Measurements from ENCODE around the gene VEZT. TPM values are rescaled to one million over a fixed set of nuclear protein-coding genes. Genes with fewer than 3 reads are reported as not detected.

VEZT gene
- polyA plus RNA-seq, 1 of the 3 experiments (the other 2 are of a cell fraction): 41.2 TPM

DNA sequence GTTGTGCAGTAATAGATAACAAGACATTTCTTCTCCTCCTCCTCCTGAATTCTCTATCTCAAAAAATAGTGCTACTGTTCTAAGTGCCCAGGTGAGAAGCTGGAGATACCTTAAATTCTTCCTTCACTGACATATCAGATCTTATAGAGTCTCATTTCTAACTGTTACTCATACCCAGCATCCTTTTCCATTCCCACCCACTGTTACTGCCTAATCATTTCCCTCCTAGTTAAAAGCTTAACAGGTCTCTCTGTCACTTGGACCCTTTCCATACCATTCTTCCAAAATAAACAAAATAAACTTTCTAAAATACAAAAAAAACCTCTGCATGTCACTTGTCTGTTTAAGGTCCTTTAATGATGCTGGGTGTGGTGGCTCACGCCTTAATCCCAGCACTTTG, 124.4 kb downstream of the VEZT start:
- Histone ChIP-seq H3K4me3 (ENCODE audit: low read depth in 2 of 2, low read length in 1 of 2) (no peak overlapping the region), H3K79me2 (ENCODE audit: insufficient read depth) (no peaks in the 10 kb centered on the region), H3K4me2 (no peak overlapping the region), H3K4me1 (ENCODE audit: control insufficient read depth in 1 of 2, insufficient read depth in 2 of 2, low read depth in 1 of 2, low read length in 1 of 2) (no peaks in the 10 kb centered on the region), H3K27me3 (ENCODE audit: insufficient read depth) (no peaks in the 10 kb centered on the region), H3K36me3 (replicated peaks in 1 of 2; ENCODE audit: control insufficient read depth in 1 of 2, insufficient read depth in 2 of 2, low read length in 1 of 2) (no peaks in the 10 kb centered on the region), H3K27ac (ENCODE audit: low read depth in 2 of 2, low read length in 1 of 2) (no peak overlapping the region), H3K9ac (no peak overlapping the region), H3K9me2 (no peaks in the 10 kb centered on the region), H4K20me1 (ENCODE audit: insufficient read depth) (no peaks in the 10 kb centered on the region), H2AFZ (ENCODE audit: low read depth) (no peak overlapping the region), H3F3A (replicated peaks; ENCODE audit: insufficient read depth) (no peaks in the 10 kb centered on the region), H3K9me3 (no peaks in the 10 kb centered on the region)
- WGBS (ENCODE audit: low lambda C conversion rate): 86% methylated on average over 1 of the region's 1 CpG
- TF ChIP-seq YY1 (IDR thresholded peaks at IDR 0.05; ENCODE audit: low read depth): no peak
- no peak for TF ChIP-seq TAF1 (IDR thresholded peaks at IDR 0.05; ENCODE audit: borderline replicate concordance, low read depth, low read length)
- CTCF ChIA-PET: interaction anchor here (1.1 to 2.2 kb wide), 2 partner anchors 192 to 225 kb away, joined by 3 to 12 read pairs; no protein-coding TSS in a partner anchor
- no peak for DNase-seq
- POLR2A ChIA-PET: no interaction called here

DNA sequence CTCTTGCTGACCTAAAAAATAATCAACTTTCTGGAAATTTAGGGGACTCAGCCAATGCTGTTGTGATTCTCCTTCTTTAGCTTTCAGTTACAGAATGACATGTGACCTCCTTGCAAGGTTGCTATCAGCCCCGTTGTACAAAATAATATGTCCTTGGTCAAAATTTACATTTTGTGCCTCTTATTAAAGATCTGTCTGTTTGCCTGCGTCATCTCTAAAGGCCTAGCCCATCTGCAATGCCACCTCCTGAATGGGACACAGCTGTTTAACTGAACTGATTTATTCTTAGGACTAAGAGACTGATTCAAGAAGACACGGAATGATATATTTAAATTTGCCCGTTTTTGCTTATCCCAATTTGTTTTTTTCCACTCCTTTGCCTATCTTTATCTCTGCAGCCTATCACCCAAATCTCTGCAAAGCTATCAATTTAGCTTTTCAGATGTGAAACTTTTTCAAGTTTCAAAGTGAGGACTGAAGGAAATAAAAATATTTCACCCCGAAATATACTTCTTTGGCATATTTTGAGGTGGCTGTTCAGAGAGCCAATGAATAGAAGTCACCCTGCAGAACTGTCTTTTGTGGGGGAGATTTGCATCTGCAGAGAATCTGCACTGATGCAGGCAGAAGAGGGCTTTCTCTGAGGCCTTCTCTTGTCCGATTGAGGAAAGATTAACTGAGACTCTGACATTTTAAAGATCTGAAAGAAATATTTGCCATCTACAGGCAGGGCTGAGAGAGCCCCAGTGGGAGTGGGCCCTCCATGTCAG, 126.0 kb downstream of the VEZT start:
- H3K27ac ChIP-seq (ENCODE audit: low read depth in 2 of 2, low read length in 1 of 2): no peak overlapping the region
- no peaks in the 10 kb centered on the region for H3F3A ChIP-seq (replicated peaks; ENCODE audit: insufficient read depth)
- no peaks in the 10 kb centered on the region for H3K9me2 ChIP-seq
- no peaks in the 10 kb centered on the region for H3K27me3 ChIP-seq (ENCODE audit: insufficient read depth)
- no peaks in the 10 kb centered on the region for H4K20me1 ChIP-seq (ENCODE audit: insufficient read depth)
- WGBS (ENCODE audit: low lambda C conversion rate): 70% methylated on average over 6 of the region's 6 CpGs
- H2AFZ ChIP-seq (ENCODE audit: low read depth): no peak overlapping the region
- H3K4me3 ChIP-seq (ENCODE audit: low read depth in 2 of 2, low read length in 1 of 2): no peak overlapping the region
- no peak for DNase-seq
- TF ChIP-seq FOXJ3 (CRISPR knock-in tag; IDR thresholded peaks at IDR 0.05): no peak
- TF ChIP-seq YY1 (IDR thresholded peaks at IDR 0.05; ENCODE audit: low read depth): no peak
- TF ChIP-seq RAD21 (IDR thresholded peaks at IDR 0.05; ENCODE audit: low read length): no peak
- no peak for TF ChIP-seq MXI1 (IDR thresholded peaks at IDR 0.05; ENCODE audit: low read depth, low read length)
- TF ChIP-seq, protein P1, sequence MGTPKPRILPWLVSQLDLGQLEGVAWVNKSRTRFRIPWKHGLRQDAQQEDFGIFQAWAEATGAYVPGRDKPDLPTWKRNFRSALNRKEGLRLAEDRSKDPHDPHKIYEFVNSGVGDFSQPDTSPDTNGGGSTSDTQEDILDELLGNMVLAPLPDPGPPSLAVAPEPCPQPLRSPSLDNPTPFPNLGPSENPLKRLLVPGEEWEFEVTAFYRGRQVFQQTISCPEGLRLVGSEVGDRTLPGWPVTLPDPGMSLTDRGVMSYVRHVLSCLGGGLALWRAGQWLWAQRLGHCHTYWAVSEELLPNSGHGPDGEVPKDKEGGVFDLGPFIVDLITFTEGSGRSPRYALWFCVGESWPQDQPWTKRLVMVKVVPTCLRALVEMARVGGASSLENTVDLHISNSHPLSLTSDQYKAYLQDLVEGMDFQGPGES (IDR thresholded peaks at IDR 0.05; ENCODE audit: low read depth, low read length): no peak
- TF ChIP-seq TEAD4 (IDR thresholded peaks at IDR 0.05; ENCODE audit: borderline replicate concordance, insufficient read depth): no peak
- TF ChIP-seq, protein P2, sequence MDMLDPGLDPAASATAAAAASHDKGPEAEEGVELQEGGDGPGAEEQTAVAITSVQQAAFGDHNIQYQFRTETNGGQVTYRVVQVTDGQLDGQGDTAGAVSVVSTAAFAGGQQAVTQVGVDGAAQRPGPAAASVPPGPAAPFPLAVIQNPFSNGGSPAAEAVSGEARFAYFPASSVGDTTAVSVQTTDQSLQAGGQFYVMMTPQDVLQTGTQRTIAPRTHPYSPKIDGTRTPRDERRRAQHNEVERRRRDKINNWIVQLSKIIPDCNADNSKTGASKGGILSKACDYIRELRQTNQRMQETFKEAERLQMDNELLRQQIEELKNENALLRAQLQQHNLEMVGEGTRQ (IDR thresholded peaks at IDR 0.05; ENCODE audit: borderline replicate concordance, low read depth, low read length): no peak
- POLR2A ChIA-PET: no interaction called here
- CTCF ChIA-PET: interaction anchor here (2.2 kb wide), 1 partner anchor 191 kb away, joined by 12 read pairs; no protein-coding TSS in a partner anchor
- no peaks in the 10 kb centered on the region for H3K36me3 ChIP-seq (replicated peaks in 1 of 2; ENCODE audit: control insufficient read depth in 1 of 2, insufficient read depth in 2 of 2, low read length in 1 of 2)
- H3K9ac ChIP-seq: no peak overlapping the region
- H3K79me2 ChIP-seq (ENCODE audit: insufficient read depth): no peaks in the 10 kb centered on the region
- no peak overlapping the region for H3K4me2 ChIP-seq
- no peaks in the 10 kb centered on the region for H3K9me3 ChIP-seq
- H3K4me1 ChIP-seq (ENCODE audit: control insufficient read depth in 1 of 2, insufficient read depth in 2 of 2, low read depth in 1 of 2, low read length in 1 of 2): no peaks in the 10 kb centered on the region
